Left hindlimb (tissue), 1 donor: ENCODE data around the gene D2HGDH.
A peak's percentile ranks its signal among the peaks of the same experiment; 100 is the strongest.
"Not testable (repeated sequence)": the region's sequence is repeated elsewhere in the genome, so short reads cannot be mapped to it uniquely, and the experiment has no call there.

ENCODE experiments used
- DNase-seq: peaks from one replicate; pipeline ENCODE4 v3.0.0-alpha.2; 2018

Gene D2HGDH

GRCh38 chr2:241796610-241797138, 62.2 kb downstream of the D2HGDH start:
- no peak for DNase-seq

GRCh38 chr2:241797441-241798080, 63.1 kb downstream of the D2HGDH start:
- DNase-seq, result no peak

- DNase-seq, result no peak
Measured at GRCh38 chr2:241798081-241798630, 63.7 kb downstream of the D2HGDH start.

GRCh38 chr2:241798631-241799521, 64.4 kb downstream of the D2HGDH start:
- DNase-seq, result no peak

GRCh38 chr2:241799522-241800197, 65.2 kb downstream of the D2HGDH start:
- no peak for DNase-seq

GRCh38 chr2:241800198-241800903, 65.9 kb downstream of the D2HGDH start:
- not testable (repeated sequence) for DNase-seq

- no peak for DNase-seq
Measured at GRCh38 chr2:241801611-241802420, 67.4 kb downstream of the D2HGDH start.

- DNase-seq, result no peak
Measured at GRCh38 chr2:241802421-241803318, 68.2 kb downstream of the D2HGDH start.

GRCh38 chr2:241803387-241804325, 69.2 kb downstream of the D2HGDH start:
- peak; percentile 79 for DNase-seq

- no peak for DNase-seq
Measured at GRCh38 chr2:241804326-241805229, 70.1 kb downstream of the D2HGDH start.

- not testable (repeated sequence) for DNase-seq
Measured at GRCh38 chr2:241806217-241806616, 71.8 kb downstream of the D2HGDH start.

GRCh38 chr2:241808051-241808720, 73.8 kb downstream of the D2HGDH start:
- no peak for DNase-seq

- DNase-seq, result no peak
Measured at GRCh38 chr2:241808721-241809382, 74.4 kb downstream of the D2HGDH start, which contains the start of gene NEU4. Gene NEU4, plus strand, starts transcription at chr2:241809193. Its CDS starts 5,292 bp downstream, at chr2:241814485.

GRCh38 chr2:241809383-241810306, 75.2 kb downstream of the D2HGDH start:
- no peak for DNase-seq
